HEK293T (cell line): Measurements from ENCODE around the gene MMP11.

Experiments used
- CTCF ChIA-PET: fragments of 350-600 bp; formaldehyde crosslinking; extraction: SDS; loops from one replicate; lab custom pipeline; 2021; ENCODE audit warnings: antibody characterized with exemption, inconsistent platforms; lab: Yijun Ruan, JAX
- POLR2A ChIA-PET: fragments of 350-600 bp; formaldehyde crosslinking; extraction: SDS; loops from one replicate; lab custom pipeline; 2020; ENCODE audit warnings: antibody characterized with exemption, inconsistent platforms; lab: Yijun Ruan, JAX
- DNase-seq: peaks from one replicate; pipeline ENCODE4 v3.0.0; 2012; ENCODE audit warnings: mixed read lengths; ENCODE audit errors: extremely low spot score
- ARNT ChIP-seq: fragments of 450-650 bp; IDR thresholded peaks from 2 replicates; pipeline ENCODE4 v1.6.1; 2017; ENCODE audit warnings: mild to moderate bottlenecking
- BHLHE40 ChIP-seq: fragments of 450-650 bp; IDR thresholded peaks from 2 replicates; pipeline ENCODE4 v1.6.1; 2016; ENCODE audit warnings: mild to moderate bottlenecking, moderate library complexity, borderline replicate concordance
- CTBP1 ChIP-seq: fragments of 450-650 bp; IDR thresholded peaks from 2 replicates; pipeline ENCODE4 v1.6.1; 2016; ENCODE audit warnings: borderline replicate concordance
- ELF4 ChIP-seq: fragments of 450-650 bp; IDR thresholded peaks from 2 replicates; pipeline ENCODE4 v1.6.1; 2017; ENCODE audit warnings: antibody characterized with exemption
- FOXA1 ChIP-seq: fragments of 450-650 bp; IDR thresholded peaks from 2 replicates; pipeline ENCODE4 v1.6.1; 2016; ENCODE audit warnings: mild to moderate bottlenecking
- FOXK2 ChIP-seq: fragments of 450-650 bp; IDR thresholded peaks from 2 replicates; pipeline ENCODE4 v1.6.1; 2016; ENCODE audit warnings: mild to moderate bottlenecking
- FOXM1 ChIP-seq: fragments of 450-650 bp; IDR thresholded peaks from 2 replicates; pipeline ENCODE4 v1.6.1; 2017; ENCODE audit warnings: mild to moderate bottlenecking, borderline replicate concordance
- HDGF ChIP-seq: fragments of 450-650 bp; IDR thresholded peaks from 2 replicates; pipeline ENCODE4 v1.6.1; 2017; ENCODE audit warnings: antibody characterized with exemption, borderline replicate concordance
- L3MBTL2 ChIP-seq: fragments of 450-650 bp; conservative IDR thresholded peaks from 2 replicates; pipeline ENCODE4 v1.6.1; 2016; ENCODE audit warnings: mild to moderate bottlenecking
- LEF1 ChIP-seq: fragments of 450-650 bp; IDR thresholded peaks from 2 replicates; pipeline ENCODE4 v1.6.1; 2017; ENCODE audit warnings: mild to moderate bottlenecking, borderline replicate concordance
- NFRKB ChIP-seq: fragments of 450-650 bp; IDR thresholded peaks from 2 replicates; pipeline ENCODE4 v1.6.1; 2016; ENCODE audit warnings: mild to moderate bottlenecking, moderate library complexity
- SP1 ChIP-seq: fragments of 450-650 bp; IDR thresholded peaks from 2 replicates; pipeline ENCODE4 v1.6.1; 2017
- SUZ12 ChIP-seq: fragments of 450-650 bp; IDR thresholded peaks from 2 replicates; pipeline ENCODE4 v1.6.1; 2016; ENCODE audit warnings: mild to moderate bottlenecking
- TARDBP ChIP-seq: fragments of 450-650 bp; IDR thresholded peaks from 2 replicates; pipeline ENCODE4 v1.6.1; 2016
- ZNF384 ChIP-seq: fragments of 450-650 bp; IDR thresholded peaks from 2 replicates; pipeline ENCODE4 v1.6.1; 2016
- TF ChIP-seq, protein P1 (sequence below): fragments of 450-650 bp; IDR thresholded peaks from 2 replicates; pipeline ENCODE4 v1.6.1; 2016

The MMP11 gene

DNA sequence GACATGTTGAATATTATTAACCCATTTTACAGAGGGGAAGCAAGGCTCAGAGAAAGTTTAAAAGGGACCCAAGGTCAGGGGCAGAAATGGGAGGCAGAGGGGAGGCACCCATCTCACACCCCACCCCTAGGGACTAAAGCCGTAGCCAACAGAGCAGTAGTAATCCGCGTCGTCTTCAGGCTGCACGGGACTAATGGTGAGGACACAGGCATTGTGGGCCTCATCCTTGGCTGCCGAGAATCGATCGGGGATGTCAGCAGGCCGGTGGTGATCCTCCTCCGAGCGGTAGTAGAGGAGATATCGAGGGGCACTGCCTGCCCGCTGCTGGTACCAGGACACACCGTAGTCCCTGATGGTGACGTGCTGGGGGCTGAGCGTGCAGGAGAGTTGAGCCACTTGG, 19.9 kb upstream of the MMP11 start:
- no peak for TF ChIP-seq TARDBP
- no peak for TF ChIP-seq CTBP1
- TF ChIP-seq ELF4, result no peak
- TF ChIP-seq SP1, result no peak
- ChIA-PET CTCF (no interaction called here), POLR2A (interaction anchor here (1.3 kb wide), 1 partner anchor 105 kb away, joined by 6 read pairs; the partner anchor contains the start of gene SLC2A11)
- DNase-seq, result no peak

DNA sequence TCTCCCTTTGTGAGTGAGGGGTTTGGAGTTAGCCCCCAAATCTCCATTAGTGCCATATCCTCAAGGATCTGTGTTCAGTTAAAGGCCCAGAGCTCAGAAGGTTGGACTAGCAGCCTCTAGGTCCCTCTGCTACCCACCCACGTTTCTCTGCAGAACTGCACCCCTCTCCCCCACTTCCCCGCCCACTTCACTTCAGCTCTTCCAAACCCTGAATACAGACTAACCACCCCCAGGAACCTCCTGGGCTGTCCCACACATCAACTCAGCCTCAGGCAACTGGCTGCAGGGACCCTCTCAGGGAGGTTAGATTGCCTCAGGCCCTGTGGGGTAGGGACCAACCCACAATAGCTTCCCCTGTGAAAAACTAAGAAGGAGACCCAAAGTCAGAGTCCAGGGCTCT, 19.3 kb upstream of the MMP11 start:
- POLR2A ChIA-PET, result interaction anchor here (1.0 to 1.3 kb wide), 2 partner anchors 36 to 104 kb away, joined by 3 to 6 read pairs; partner anchors contain the start of gene SLC2A11
- TF ChIP-seq, protein P1, sequence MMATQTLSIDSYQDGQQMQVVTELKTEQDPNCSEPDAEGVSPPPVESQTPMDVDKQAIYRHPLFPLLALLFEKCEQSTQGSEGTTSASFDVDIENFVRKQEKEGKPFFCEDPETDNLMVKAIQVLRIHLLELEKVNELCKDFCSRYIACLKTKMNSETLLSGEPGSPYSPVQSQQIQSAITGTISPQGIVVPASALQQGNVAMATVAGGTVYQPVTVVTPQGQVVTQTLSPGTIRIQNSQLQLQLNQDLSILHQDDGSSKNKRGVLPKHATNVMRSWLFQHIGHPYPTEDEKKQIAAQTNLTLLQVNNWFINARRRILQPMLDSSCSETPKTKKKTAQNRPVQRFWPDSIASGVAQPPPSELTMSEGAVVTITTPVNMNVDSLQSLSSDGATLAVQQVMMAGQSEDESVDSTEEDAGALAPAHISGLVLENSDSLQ, result no peak
- TF ChIP-seq BHLHE40 (no peak), L3MBTL2 (no peak), FOXK2 (no peak), NFRKB (no peak), SP1 (no peak), ELF4 (no peak), SUZ12 (no peak), FOXM1 (no peak), TARDBP (no peak), LEF1 (no peak), ZNF384 (no peak), CTBP1 (no peak), ARNT (no peak), HDGF (no peak), FOXA1 (no peak)
- no peak for DNase-seq
- CTCF ChIA-PET, result no interaction called here

DNA sequence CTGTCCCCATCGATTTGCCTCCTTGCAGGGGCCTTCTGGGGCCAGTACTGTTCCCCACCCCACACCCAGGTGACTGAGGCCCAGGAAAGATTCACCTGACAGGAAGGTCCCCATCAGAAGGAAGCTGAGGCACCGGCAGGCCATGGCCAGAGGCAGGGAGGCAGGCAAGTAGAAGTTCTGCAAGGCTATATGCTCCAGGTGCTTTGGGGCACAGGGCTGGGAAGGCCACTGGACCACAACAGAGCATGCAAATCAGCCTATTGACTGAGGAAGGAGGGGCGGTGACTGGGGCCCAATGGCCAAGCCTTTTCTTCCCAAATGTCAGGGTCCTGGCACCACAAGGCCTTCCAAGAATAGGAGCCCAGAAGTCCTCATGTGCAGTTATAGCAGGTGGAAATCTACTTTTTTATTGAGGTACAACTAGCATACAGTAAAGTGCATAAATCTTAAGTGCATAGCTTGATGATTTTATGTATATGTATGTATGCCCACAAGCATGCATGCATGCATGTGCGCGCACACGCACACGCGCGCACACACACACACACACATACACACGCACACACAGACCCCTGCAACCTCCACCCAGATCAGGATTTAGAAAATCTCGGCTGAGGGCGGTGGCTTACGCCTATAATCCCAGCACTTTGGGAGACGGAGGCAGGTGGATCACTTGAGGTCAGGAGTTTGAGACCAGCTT, 18.3 kb upstream of the MMP11 start, which contains the start of gene VPREB3:
Gene VPREB3 (minus strand): TSS at position 206 of the 700 bp plus-strand sequence. CDS start 62 bp downstream, at position 144.
- POLR2A ChIA-PET, result interaction anchor here (0.5 to 1.3 kb wide), 4 partner anchors 9 to 37 kb away, joined by 3 read pairs; partner anchors contain the start of genes C22orf15 and CHCHD10
- no peak for DNase-seq
- CTCF ChIA-PET, result no interaction called here
- TF ChIP-seq NFRKB (no peak), L3MBTL2 (no peak), ARNT (no peak), CTBP1 (no peak), FOXA1 (no peak), TARDBP (no peak), SUZ12 (no peak), BHLHE40 (no peak), HDGF (no peak), FOXM1 (no peak), LEF1 (no peak), ZNF384 (no peak), ELF4 (no peak)
- TF ChIP-seq, protein P1, result no peak

DNA sequence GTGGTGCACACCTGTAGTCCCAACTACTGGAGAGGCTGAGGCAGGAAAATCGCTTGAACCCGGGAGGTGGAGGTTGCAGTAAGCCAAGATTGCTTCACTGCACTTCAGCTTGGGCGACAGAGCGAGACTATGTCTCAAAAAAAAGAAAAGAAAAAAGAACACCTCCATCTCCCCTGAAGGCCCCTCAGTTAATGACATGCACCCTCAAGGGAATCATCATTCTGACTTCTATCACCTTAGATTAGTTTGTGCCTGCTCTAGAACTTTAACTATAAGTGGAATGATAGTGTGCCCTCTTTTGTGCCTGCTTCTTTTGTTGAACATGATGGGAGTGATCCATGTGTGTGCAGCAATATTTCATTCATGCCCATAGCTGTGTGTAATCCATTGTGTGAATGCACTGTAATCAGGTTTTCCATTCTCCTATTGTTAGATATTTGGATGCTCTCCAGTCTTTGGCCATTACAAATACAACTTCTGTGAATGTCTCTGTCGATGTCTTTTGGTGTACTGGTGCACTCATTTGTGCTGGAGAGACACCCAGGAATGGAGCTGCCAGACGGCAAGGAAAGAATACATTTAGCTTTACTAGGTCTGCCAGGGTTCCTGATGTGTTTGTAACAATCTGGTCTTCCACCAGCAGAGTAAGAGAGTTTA, 17.5 kb upstream of the MMP11 start:
- no peak for TF ChIP-seq CTBP1
- TF ChIP-seq SP1, result no peak
- TF ChIP-seq FOXM1, result no peak
- TF ChIP-seq FOXK2, result no peak
- TF ChIP-seq ZNF384, result no peak
- TF ChIP-seq HDGF, result no peak
- no peak for TF ChIP-seq BHLHE40
- no peak for TF ChIP-seq NFRKB
- no peak for TF ChIP-seq ELF4
- no peak for TF ChIP-seq ARNT
- TF ChIP-seq FOXA1, result no peak
- POLR2A ChIA-PET, result interaction anchor here (1.0 to 1.3 kb wide), 3 partner anchors 8 to 17 kb away, joined by 3 to 4 read pairs (median 3); partner anchors contain the start of gene C22orf15
- no peak for DNase-seq
- CTCF ChIA-PET, result no interaction called here

DNA sequence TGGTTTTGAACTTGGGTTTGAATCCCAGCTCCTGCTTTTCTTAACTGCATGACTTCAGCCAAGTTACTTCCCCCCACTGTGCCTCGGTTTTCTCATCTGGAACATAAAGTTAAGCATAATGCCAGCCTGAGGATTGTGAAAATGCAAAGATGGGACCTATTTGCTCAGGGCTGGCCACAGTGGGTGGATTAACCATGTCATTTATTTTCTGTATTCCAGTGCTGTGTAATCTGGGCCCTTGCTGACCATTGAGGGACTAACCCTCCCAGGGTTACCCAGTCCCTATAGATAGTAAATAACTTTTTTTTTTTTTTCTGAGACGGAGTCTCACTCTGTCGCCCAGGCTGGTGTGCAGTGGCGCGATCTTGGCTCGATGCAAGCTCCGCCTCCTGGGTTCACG, 16.9 kb upstream of the MMP11 start:
- ChIA-PET CTCF (interaction anchor here (0.6 kb wide), 1 partner anchor 58 kb away, joined by 3 read pairs; no protein-coding TSS in a partner anchor), POLR2A (interaction anchor here (1.0 to 1.3 kb wide), 3 partner anchors 8 to 18 kb away, joined by 3 to 4 read pairs (median 3); partner anchors contain the start of gene C22orf15)
- DNase-seq, result no peak
- no peak for TF ChIP-seq SUZ12
- no peak for TF ChIP-seq FOXA1
- TF ChIP-seq ZNF384, result no peak
- TF ChIP-seq SP1, result no peak
- TF ChIP-seq L3MBTL2, result no peak
- no peak for TF ChIP-seq FOXK2
- no peak for TF ChIP-seq LEF1
- TF ChIP-seq TARDBP, result no peak
- no peak for TF ChIP-seq CTBP1
- no peak for TF ChIP-seq BHLHE40
- no peak for TF ChIP-seq NFRKB
- TF ChIP-seq, protein P1, result no peak
- no peak for TF ChIP-seq FOXM1
